ENCODE data around the gene SHPK.

SHPK gene

GRCh38 chr17:3668279-3669084, 32.4 kb upstream of the SHPK start, which contains the start of the genes EMC6 and TAX1BP3:
EMC6 (plus strand) TSS chr17:3668812; CDS start chr17:3669147, 335 bp downstream.
TAX1BP3 (minus strand) TSS chr17:3668578; CDS start chr17:3668526, 52 bp downstream.
- H3K9me3 ChIP-seq (ENCODE audit: control insufficient read depth, insufficient read depth, low read depth, low read length): no peaks in the 10 kb centered on the region
- CTCF ChIA-PET: interaction anchor here (0.9 to 1.4 kb wide), 3 partner anchors 10 to 65 kb away, joined by 3 to 4 read pairs (median 4); no protein-coding TSS in a partner anchor
- peak within 1 kb of the TSS; percentile 90 for H3K4me3 ChIP-seq (ENCODE audit: low read depth, low read length)
- H3K4me1 ChIP-seq (ENCODE audit: control insufficient read depth, insufficient read depth, low read length): peaks cover 8% of the 10 kb centered on the region; the same call in 1 of the 2 replicates
- peak within 1 kb of the TSS; percentile 93 for H3K27ac ChIP-seq (ENCODE audit: extremely low read depth, low read depth, low read length)
- POLR2A ChIA-PET: interaction anchor here (0.7 to 4.4 kb wide), 16 partner anchors 9 to 475 kb away, joined by 3 to 75 read pairs (median 4); partner anchors contain the start of genes CTNS, CYB5D2, HASPIN and SHPK
- peaks cover 7 to 30% of the 10 kb centered on the region in 2 experiments; a peak in 2 of 3 replicates for H3K36me3 ChIP-seq (ENCODE audit: control insufficient read depth in 2 of 2, insufficient read depth in 1 of 2, low read length in 2 of 2)
- TF ChIP-seq MYNN (tag by site-specific recombination; IDR thresholded peaks at IDR 0.05; ENCODE audit: borderline replicate concordance): no peak
- peak; percentile 44; the same call in 1 of the 2 replicates for TF ChIP-seq ZNF24 (tag by site-specific recombination; IDR thresholded peaks at IDR 0.05)
- no peak for TF ChIP-seq ZNF701 (tag by site-specific recombination; IDR thresholded peaks at IDR 0.05)
- no peak for TF ChIP-seq MEIS1 (CRISPR knock-in tag; IDR thresholded peaks at IDR 0.05; ENCODE audit: borderline replicate concordance)
- peak; percentile 52; the same call in 1 of the 2 replicates for TF ChIP-seq ZNF324 (tag by site-specific recombination; IDR thresholded peaks at IDR 0.05)
- TF ChIP-seq ZNF146 (tag by site-specific recombination; IDR thresholded peaks at IDR 0.05): no peak
- TF ChIP-seq ZNF26 (tag by site-specific recombination; IDR thresholded peaks at IDR 0.05): no peak
- no peak for TF ChIP-seq TRIM28 (IDR thresholded peaks at IDR 0.05; ENCODE audit: borderline replicate concordance, low read length)
- TF ChIP-seq YY1 (tag by site-specific recombination; IDR thresholded peaks at IDR 0.05): peak; percentile 93
- no peak for TF ChIP-seq ZNF223 (tag by site-specific recombination; IDR thresholded peaks at IDR 0.05)
- TF ChIP-seq ZNF132 (tag by site-specific recombination; IDR thresholded peaks at IDR 0.05; ENCODE audit: borderline replicate concordance): no peak
- TF ChIP-seq ZBTB10 (tag by site-specific recombination; IDR thresholded peaks at IDR 0.05): peak; percentile 83
- no peak for TF ChIP-seq ZNF830 (tag by site-specific recombination; IDR thresholded peaks at IDR 0.05; ENCODE audit: low read depth)
- no peak for TF ChIP-seq ZNF549 (tag by site-specific recombination; IDR thresholded peaks at IDR 0.05)
- no peak for TF ChIP-seq RBAK (tag by site-specific recombination; IDR thresholded peaks at IDR 0.05)
- TF ChIP-seq ZBTB20 (tag by site-specific recombination; IDR thresholded peaks at IDR 0.05): peak; percentile 64; the same call in 1 of the 2 replicates
- no peak for TF ChIP-seq ZNF266 (tag by site-specific recombination; IDR thresholded peaks at IDR 0.05; ENCODE audit: low read depth)
- peak; percentile 70 for TF ChIP-seq ZBTB8A (tag by site-specific recombination; IDR thresholded peaks at IDR 0.05)
- TF ChIP-seq SP3 (tag by site-specific recombination; IDR thresholded peaks at IDR 0.05): peak; percentile 87
- TF ChIP-seq ZNF654 (tag by site-specific recombination; IDR thresholded peaks at IDR 0.05; ENCODE audit: low read depth): no peak
- no peak for TF ChIP-seq HOXA7 (CRISPR knock-in tag; IDR thresholded peaks at IDR 0.05; ENCODE audit: borderline replicate concordance)
- no peak for TF ChIP-seq ZNF112 (tag by site-specific recombination; IDR thresholded peaks at IDR 0.05)
- TF ChIP-seq ZNF138 (tag by site-specific recombination; IDR thresholded peaks at IDR 0.05; ENCODE audit: borderline replicate concordance): no peak
- no peak for TF ChIP-seq ZNF362 (tag by site-specific recombination; IDR thresholded peaks at IDR 0.05)
- TF ChIP-seq ZNF175 (tag by site-specific recombination; IDR thresholded peaks at IDR 0.05): no peak
- TF ChIP-seq ZNF114 (tag by site-specific recombination; IDR thresholded peaks at IDR 0.05): no peak
- no peak for TF ChIP-seq ZBTB1 (tag by site-specific recombination; IDR thresholded peaks at IDR 0.05)
- TF ChIP-seq SCRT2 (tag by site-specific recombination; IDR thresholded peaks at IDR 0.05): no peak
- TF ChIP-seq ZNF544 (tag by site-specific recombination; IDR thresholded peaks at IDR 0.05): no peak
- peak; percentile 45 for TF ChIP-seq ZNF501 (tag by site-specific recombination; IDR thresholded peaks at IDR 0.05)
- no peak for TF ChIP-seq ZNF488 (tag by site-specific recombination; IDR thresholded peaks at IDR 0.05)
- no peak for TF ChIP-seq HOXD13 (CRISPR knock-in tag; IDR thresholded peaks at IDR 0.05; ENCODE audit: borderline replicate concordance)
- TF ChIP-seq GLIS1 (tag by site-specific recombination; IDR thresholded peaks at IDR 0.05): 0 out of 2 replicates have a peak, but pooled peaks have one; percentile 29
- TF ChIP-seq ZNF560 (tag by site-specific recombination; IDR thresholded peaks at IDR 0.05; ENCODE audit: borderline replicate concordance): no peak

Data from HEK293 (cell line).